HepG2 (cell line): ENCODE results near the gene PDE1C. TPM values are rescaled to one million over a fixed set of nuclear protein-coding genes. Genes with fewer than 3 reads are reported as not detected.

ENCODE experiments used
- ATAC-seq: fragments of 200-7000 bp; cut with Tn5 transposase; 3 replicates; pipeline ENCODE4 v1.9.1; 2020; ENCODE audit warnings: mild to moderate bottlenecking, moderate library complexity
- BruUV-seq: library from RNA; stranded (reverse); fragments of 400-500 nt; replicated peaks from 2 replicates; lab custom pipeline; 2021; lab: Mats Ljungman, UMichigan
- CTCF ChIA-PET: fragments of 300-600 bp; formaldehyde crosslinking; extraction: SDS; loops from one replicate; lab custom pipeline; 2021; ENCODE audit warnings: low total read pairs, inconsistent platforms, low intra/inter-chr PET ratio; lab: Yijun Ruan, JAX
- POLR2A ChIA-PET: fragments of 350-600 bp; sonication (Branson Sonifier 250); formaldehyde crosslinking; loops from one replicate; lab custom pipeline; 2020; ENCODE audit warnings: antibody characterized with exemption, inconsistent platforms; lab: Yijun Ruan, JAX
- DNase-seq: peaks from one replicate; pipeline ENCODE4 v3.0.0-alpha.2; 2015; ENCODE audit warnings: low spot score
- FAIRE-seq: peaks from 3 replicates; lab custom pipeline; 2011; peaks lifted over from hg19 to GRCh38; lab: Jason Lieb, UNC
- H2AFZ ChIP-seq: one replicate; pipeline ENCODE4 v1.6.1; 2011; ENCODE audit warnings: low read length, inconsistent platforms
- H3K27ac ChIP-seq: fragments of 300-600 bp; 3 replicates; pipeline ENCODE4 v1.8.0; 2011; ENCODE audit warnings: mixed run types, mild to moderate bottlenecking, mixed read lengths, low read length, inconsistent platforms; ENCODE audit not compliant: insufficient read depth; ENCODE audit errors: extremely low read length
- H3K27me3 ChIP-seq, 2 experiments: fragments of 200-600 bp in 1 of 2; 2 replicates in 1 of 2; 3 replicates in 1 of 2; pipeline versions ENCODE4 v1.6.0 to v1.8.0; 2011; ENCODE audit warnings: low read length in 2 of 2, mild to moderate bottlenecking in 2 of 2, moderate library complexity in 2 of 2, inconsistent platforms in 1 of 2; ENCODE audit not compliant: insufficient read depth in 2 of 2, control insufficient read depth in 1 of 2
- H3K36me3 ChIP-seq, 2 experiments: fragments of 200-600 bp in 1 of 2; replicated peaks in 1 of 2; 2 replicates in 1 of 2; 3 replicates in 1 of 2; pipeline versions ENCODE4 v1.5.1 to v1.8.0; 2011; ENCODE audit warnings: low read length in 2 of 2, inconsistent platforms in 1 of 2; ENCODE audit not compliant: insufficient read depth in 2 of 2, control insufficient read depth in 1 of 2
- H3K4me1 ChIP-seq: 2 replicates; pipeline ENCODE4 v1.5.1; 2012; ENCODE audit warnings: low read length, inconsistent platforms; ENCODE audit not compliant: insufficient read depth
- H3K4me2 ChIP-seq: 2 replicates; pipeline ENCODE4 v1.6.0; 2011; ENCODE audit warnings: low read depth, low read length, inconsistent platforms
- H3K4me3 ChIP-seq, 3 experiments: fragments of 200-600 bp in 1 of 3; sonication (generic), shearing (Covaris generic) in 1 of 3; replicated peaks in 1 of 3; 2 replicates each; pipeline ENCODE4 v1.5.1; 2011 to 2016; ENCODE audit warnings: low read length in 3 of 3, inconsistent platforms in 2 of 3, low read depth in 2 of 3, mild to moderate bottlenecking in 2 of 3, control low read depth in 1 of 3, mixed read lengths in 1 of 3; ENCODE audit not compliant: insufficient read depth in 1 of 3
- H3K79me2 ChIP-seq: one replicate; pipeline ENCODE4 v1.6.1; 2011; ENCODE audit warnings: low read length, inconsistent platforms; ENCODE audit not compliant: insufficient read depth
- H3K9ac ChIP-seq: 2 replicates; pipeline ENCODE4 v1.6.0; 2011; ENCODE audit warnings: mild to moderate bottlenecking, low read depth, low read length, inconsistent platforms; ENCODE audit not compliant: insufficient read depth
- H3K9me3 ChIP-seq: 2 replicates; pipeline ENCODE4 v1.5.1; 2012; ENCODE audit warnings: mild to moderate bottlenecking, low read length
- H4K20me1 ChIP-seq: 2 replicates; pipeline ENCODE4 v1.6.0; 2011; ENCODE audit warnings: inconsistent platforms, mild to moderate bottlenecking, low read length, moderate library complexity; ENCODE audit not compliant: insufficient read depth
- ATF3 ChIP-seq: sonication (generic); formaldehyde crosslinking; IDR thresholded peaks from 2 replicates; pipeline ENCODE4 v1.4.0; 2020; ENCODE audit warnings: missing genetic modification reagents
- CHD2 ChIP-seq: IDR thresholded peaks from 2 replicates; pipeline ENCODE4 v1.6.1; 2011; ENCODE audit warnings: low read depth, low read length, improper control_type of control experiment
- FOXJ3 ChIP-seq: sonication (generic); formaldehyde crosslinking; IDR thresholded peaks from 2 replicates; pipeline ENCODE4 v1.4.0; 2020; ENCODE audit warnings: missing genetic modification reagents, mild to moderate bottlenecking, borderline replicate concordance
- KDM2A ChIP-seq: sonication (generic); formaldehyde crosslinking; IDR thresholded peaks from 2 replicates; pipeline ENCODE4 v1.4.0; 2020; ENCODE audit warnings: low read depth, missing genetic modification reagents, borderline replicate concordance
- MLLT10 ChIP-seq: sonication (generic); formaldehyde crosslinking; IDR thresholded peaks from 2 replicates; pipeline ENCODE4 v1.4.0; 2020; ENCODE audit warnings: missing genetic modification reagents
- NFKB2 ChIP-seq: sonication (generic); formaldehyde crosslinking; IDR thresholded peaks from 2 replicates; pipeline ENCODE4 v1.4.0; 2020; ENCODE audit warnings: missing genetic modification reagents, borderline replicate concordance
- PBX2 ChIP-seq: IDR thresholded peaks from 2 replicates; pipeline ENCODE4 v1.6.1; 2016; ENCODE audit warnings: control low read depth
- PHF21A ChIP-seq: sonication (generic); formaldehyde crosslinking; IDR thresholded peaks from 2 replicates; pipeline ENCODE4 v1.5.0; 2020; ENCODE audit warnings: mild to moderate bottlenecking, missing genetic modification reagents
- U2AF1 ChIP-seq: fragments of 200-400 bp; formaldehyde crosslinking; optimal IDR thresholded peaks from 2 replicates; pipeline ENCODE3; 2017; ENCODE audit warnings: mild to moderate bottlenecking, low read depth, low read length
- ZFP37 ChIP-seq: sonication (generic); formaldehyde crosslinking; IDR thresholded peaks from 2 replicates; pipeline ENCODE4 v1.4.0; 2020; ENCODE audit warnings: missing genetic modification reagents, borderline replicate concordance
- ZNF207 ChIP-seq: fragments of 450-650 bp; IDR thresholded peaks from 2 replicates; pipeline ENCODE4 v1.6.1; 2016; ENCODE audit warnings: antibody characterized with exemption, borderline replicate concordance
- ZNF451 ChIP-seq: sonication (generic); formaldehyde crosslinking; IDR thresholded peaks from 2 replicates; pipeline ENCODE4 v1.5.0; 2020; ENCODE audit warnings: mild to moderate bottlenecking, missing genetic modification reagents
- ZNF546 ChIP-seq: sonication (generic); formaldehyde crosslinking; conservative IDR thresholded peaks from 2 replicates; pipeline ENCODE4 v1.8.1; 2023; ENCODE audit warnings: mild to moderate bottlenecking, missing genetic modification reagents
- ZNF558 ChIP-seq: sonication (generic); formaldehyde crosslinking; IDR thresholded peaks from 2 replicates; pipeline ENCODE4 v1.9.0; 2022; ENCODE audit warnings: mild to moderate bottlenecking, missing genetic modification reagents, borderline replicate concordance
- ZNF672 ChIP-seq: sonication (generic); formaldehyde crosslinking; IDR thresholded peaks from 2 replicates; pipeline ENCODE4 v1.8.1; 2022; ENCODE audit warnings: missing genetic modification reagents
- ZNF740 ChIP-seq: sonication (generic); formaldehyde crosslinking; IDR thresholded peaks from 2 replicates; pipeline ENCODE4 v1.4.0; 2020; ENCODE audit warnings: missing genetic modification reagents
- ZNF773 ChIP-seq: sonication (generic); formaldehyde crosslinking; IDR thresholded peaks from 2 replicates; pipeline ENCODE4 v1.4.0; 2020; ENCODE audit warnings: missing genetic modification reagents, borderline replicate concordance
- ZSCAN31 ChIP-seq: sonication (generic); formaldehyde crosslinking; IDR thresholded peaks from 2 replicates; pipeline ENCODE4 v1.5.0; 2020; ENCODE audit warnings: low read depth, mild to moderate bottlenecking, missing genetic modification reagents
- WGBS: methylation state at CpG from one replicate; pipeline ENCODE4 v1.1.6; 2017; ENCODE audit warnings: low lambda C conversion rate; 5-methylcytosine and 5-hydroxymethylcytosine counted together
- in situ Hi-C: cut with HindIII; loops from 2 replicates; pipeline ENCODE4 v1.10.0; 2017; ENCODE audit warnings: low pct_unique_long_range_greater_than_20kb; ENCODE audit not compliant: extremely low pct_ligation_motif_present
- intact Hi-C: fragments of 100-400 bp; cut with micrococcal nuclease; formaldehyde crosslinking; loops from one replicate; pipeline ENCODE4 v1.10.0; 2022; ENCODE audit not compliant: unreplicated experiment
- polyA plus RNA-seq, 8 experiments: library from polyadenylated mRNA; depleted of rRNA in 3 of 8; stranded (reverse) in 7 of 8; unstranded in 1 of 8; fragments of >200 nt; fragmentation: Illumina TruSeq in 4 of 8; extraction: Trizol in 4 of 8; gene quantifications; 2 replicates each; pipeline versions ENCODE4 v1.2.1 to v1.2.3, GENCODE V29; 2011 to 2016; ENCODE audit warnings: low read depth in 4 of 8, missing spikeins in 1 of 8, mixed read lengths in 1 of 8; ENCODE audit not compliant: insufficient read depth in 1 of 8
- total RNA-seq, 5 experiments: library from RNA; depleted of rRNA; stranded (reverse); fragments of >200 nt; fragmentation: Illumina TruSeq; extraction: Trizol; gene quantifications; 2 replicates each; pipeline ENCODE4 v1.2.3, GENCODE V29; 2016; ENCODE audit warnings: low read depth in 1 of 5

PDE1C gene
- total and polyA plus RNA-seq, 2 of the 13 experiments (the other 11 are each of a cell fraction or from before 2014, with no cell fraction given) = not detected

GRCh38 chr7:31924251-31924650 lies 146.0 kb downstream of the PDE1C start:
- intact Hi-C loops (no loop called here), in situ Hi-C loops (no loop called here)
- ChIA-PET POLR2A (no interaction called here), CTCF (no interaction called here)
- ATAC-seq (no peak), FAIRE-seq (no peak), DNase-seq (no peak)
- no peak overlapping the region for H3K4me2 ChIP-seq
- H3K9me3 ChIP-seq = no peaks in the 10 kb centered on the region
- no peaks in the 10 kb centered on the region for H3K36me3 ChIP-seq
- no peak for TF ChIP-seq FOXJ3 (CRISPR knock-in tag)
- no peak for TF ChIP-seq CHD2
- no peak for TF ChIP-seq ZNF207
- no peak for TF ChIP-seq PHF21A (CRISPR knock-in tag)
- no peak for TF ChIP-seq U2AF1
- TF ChIP-seq KDM2A (CRISPR knock-in tag) = no peak
- no peak for TF ChIP-seq ZSCAN31 (CRISPR knock-in tag)
- no peak for TF ChIP-seq ZFP37 (CRISPR knock-in tag)
- TF ChIP-seq ZNF546 (CRISPR knock-in tag) = no peak
- no peak for TF ChIP-seq ATF3 (CRISPR knock-in tag)
- no peaks in the 10 kb centered on the region for H4K20me1 ChIP-seq
- no peak overlapping the region for H3K4me3 ChIP-seq
- no peaks in the 10 kb centered on the region for H3K4me1 ChIP-seq
- 5% methylated on average over 2 of the region's 2 CpGs for WGBS
- H3K27me3 ChIP-seq = no peaks in the 10 kb centered on the region
- no peak overlapping the region for H2AFZ ChIP-seq
- H3K79me2 ChIP-seq = no peaks in the 10 kb centered on the region
- H3K9ac ChIP-seq = no peak overlapping the region
- no peak overlapping the region for H3K27ac ChIP-seq
- BruUV-seq = no TSS peak

- ATAC-seq = no peak
- in situ Hi-C loops (no loop called here), intact Hi-C loops (no loop called here)
- Histone ChIP-seq H3K4me2 (no peak overlapping the region), H4K20me1 (no peaks in the 10 kb centered on the region), H3K4me1 (no peaks in the 10 kb centered on the region), H3K27me3 (no peaks in the 10 kb centered on the region), H3K36me3 (no peaks in the 10 kb centered on the region), H3K79me2 (no peaks in the 10 kb centered on the region), H2AFZ (no peak overlapping the region), H3K4me3 (no peak overlapping the region), H3K27ac (no peak overlapping the region), H3K9me3 (no peaks in the 10 kb centered on the region), H3K9ac (no peak overlapping the region)
- WGBS = 8% methylated on average over 2 of the region's 2 CpGs
- FAIRE-seq = no peak
- POLR2A ChIA-PET = no interaction called here
- CTCF ChIA-PET = no interaction called here
- no peak for DNase-seq
- no TSS peak for BruUV-seq
- TF ChIP-seq ZNF558 = no peak
- TF ChIP-seq ZNF451 (CRISPR knock-in tag) = no peak
- no peak for TF ChIP-seq ZNF773
- no peak for TF ChIP-seq MLLT10 (CRISPR knock-in tag)
- no peak for TF ChIP-seq PBX2 (CRISPR knock-in tag)
- no peak for TF ChIP-seq ZNF740
- TF ChIP-seq NFKB2 (CRISPR knock-in tag) = no peak
- no peak for TF ChIP-seq ZNF672 (CRISPR knock-in tag)
These were observed 147.4 kb downstream of the PDE1C start for GRCh38 chr7:31922848-31923247.
